ENCODE measurements around the gene ZBTB40. TPM values are rescaled to one million over a fixed set of nuclear protein-coding genes. Genes with fewer than 3 reads are reported as not detected.

ZBTB40 gene
- total RNA-seq, 4 donors from 2014 or later: 5.9 to 14.3 (median 8.8) TPM

- no peak for DNase-seq
- TF ChIP-seq POLR2A (IDR thresholded peaks at IDR 0.05) (no peak), CTCF (IDR thresholded peaks at IDR 0.05) (no peak)
- no peaks in the 10 kb centered on the region for H3K9me3 ChIP-seq
- intact Hi-C loops (cut with DNase I): no loop called here
- no peaks in the 10 kb centered on the region for H3K36me3 ChIP-seq
- no peak overlapping the region for H3K4me3 ChIP-seq
- peaks cover 0 to 19% (median 0%) of the 10 kb centered on the region in 4 donors for H3K27me3 ChIP-seq
- WGBS, 2 donors: 43 to 74% methylated on average over 3 of the region's 3 CpGs
- no peak overlapping the region for H3K27ac ChIP-seq
- peaks cover 0 to 7% (median 0%) of the 10 kb centered on the region in 3 donors for H3K4me1 ChIP-seq
These were observed 43.4 kb upstream of the ZBTB40 start for GRCh38 chr1:22408230-22408629.

- H3K27ac ChIP-seq: no peak overlapping the region
- H3K27me3 ChIP-seq: peaks cover 0 to 8% (median 0%) of the 10 kb centered on the region in 4 donors
- intact Hi-C loops (cut with DNase I): loop anchor here (10.0 kb wide), 1 partner anchor 296 kb away; no protein-coding TSS in a partner anchor
- WGBS, 2 donors: 94 to 97% methylated on average over 2 to 3 of the region's 3 CpGs
- no peak for DNase-seq
- peaks cover 0 to 10% (median 0%) of the 10 kb centered on the region in 3 donors for H3K4me1 ChIP-seq
- no peaks in the 10 kb centered on the region for H3K36me3 ChIP-seq
- no peak for TF ChIP-seq CTCF (IDR thresholded peaks at IDR 0.05)
- TF ChIP-seq POLR2A (IDR thresholded peaks at IDR 0.05): no peak
- no peaks in the 10 kb centered on the region for H3K9me3 ChIP-seq
- H3K4me3 ChIP-seq: no peak overlapping the region
These were observed 41.2 kb upstream of the ZBTB40 start for GRCh38 chr1:22410401-22410800.

GRCh38 chr1:22410928-22411495 is 40.6 kb upstream of the ZBTB40 start:
- Histone ChIP-seq H3K36me3 (no peaks in the 10 kb centered on the region), H3K9me3 (no peaks in the 10 kb centered on the region), H3K27ac (no peak overlapping the region), H3K4me3 (no peak overlapping the region), H3K4me1 (peaks cover 0 to 10% (median 0%) of the 10 kb centered on the region in 3 donors), H3K27me3 (peaks cover 0 to 7% (median 0%) of the 10 kb centered on the region in 4 donors)
- intact Hi-C loops (cut with DNase I): loop anchor here (10.0 kb wide), 1 partner anchor 296 kb away; no protein-coding TSS in a partner anchor
- DNase-seq: no peak
- WGBS, 2 donors: 86 to 88% methylated on average over 10 of the region's 10 CpGs
- no peak for TF ChIP-seq CTCF (IDR thresholded peaks at IDR 0.05)
- no peak for TF ChIP-seq POLR2A (IDR thresholded peaks at IDR 0.05)

- H3K36me3 ChIP-seq: no peaks in the 10 kb centered on the region
- H3K27me3 ChIP-seq: peaks cover 0 to 6% (median 0%) of the 10 kb centered on the region in 4 donors
- TF ChIP-seq POLR2A (IDR thresholded peaks at IDR 0.05): no peak
- no peak for TF ChIP-seq CTCF (IDR thresholded peaks at IDR 0.05)
- WGBS, 2 donors: 77 to 85% methylated on average over 1 of the region's 1 CpG
- H3K27ac ChIP-seq: no peak overlapping the region
- intact Hi-C loops (cut with DNase I): loop anchor here (10.0 kb wide), 1 partner anchor 297 kb away; no protein-coding TSS in a partner anchor
- peaks cover 0 to 11% (median 0%) of the 10 kb centered on the region in 3 donors for H3K4me1 ChIP-seq
- DNase-seq: no peak
- H3K9me3 ChIP-seq: no peaks in the 10 kb centered on the region
- no peak overlapping the region for H3K4me3 ChIP-seq
These were observed 40.1 kb upstream of the ZBTB40 start for GRCh38 chr1:22411589-22411988.

- no peak for TF ChIP-seq POLR2A (IDR thresholded peaks at IDR 0.05)
- no peak for TF ChIP-seq CTCF (IDR thresholded peaks at IDR 0.05)
- Histone ChIP-seq H3K4me1 (peaks cover 0 to 14% (median 0%) of the 10 kb centered on the region in 3 donors), H3K9me3 (no peaks in the 10 kb centered on the region), H3K27ac (peak overlapping the region in 1 of 4 donors; percentile 39), H3K4me3 (no peak overlapping the region), H3K36me3 (no peaks in the 10 kb centered on the region), H3K27me3 (peaks cover 0 to 18% (median 0%) of the 10 kb centered on the region in 4 donors)
- DNase-seq: no peak
- 55 to 62% methylated on average over 7 to 8 of the region's 8 CpGs for WGBS, 2 donors
- intact Hi-C loops (cut with DNase I): loop anchor here (10.0 kb wide), 1 partner anchor 298 kb away; no protein-coding TSS in a partner anchor
These were observed 38.5 kb upstream of the ZBTB40 start for GRCh38 chr1:22412932-22413727.

Measured in esophagus squamous epithelium (tissue), 5 donors.